ENCODE data around the gene LMOD3.

LMOD3 gene

DNA sequence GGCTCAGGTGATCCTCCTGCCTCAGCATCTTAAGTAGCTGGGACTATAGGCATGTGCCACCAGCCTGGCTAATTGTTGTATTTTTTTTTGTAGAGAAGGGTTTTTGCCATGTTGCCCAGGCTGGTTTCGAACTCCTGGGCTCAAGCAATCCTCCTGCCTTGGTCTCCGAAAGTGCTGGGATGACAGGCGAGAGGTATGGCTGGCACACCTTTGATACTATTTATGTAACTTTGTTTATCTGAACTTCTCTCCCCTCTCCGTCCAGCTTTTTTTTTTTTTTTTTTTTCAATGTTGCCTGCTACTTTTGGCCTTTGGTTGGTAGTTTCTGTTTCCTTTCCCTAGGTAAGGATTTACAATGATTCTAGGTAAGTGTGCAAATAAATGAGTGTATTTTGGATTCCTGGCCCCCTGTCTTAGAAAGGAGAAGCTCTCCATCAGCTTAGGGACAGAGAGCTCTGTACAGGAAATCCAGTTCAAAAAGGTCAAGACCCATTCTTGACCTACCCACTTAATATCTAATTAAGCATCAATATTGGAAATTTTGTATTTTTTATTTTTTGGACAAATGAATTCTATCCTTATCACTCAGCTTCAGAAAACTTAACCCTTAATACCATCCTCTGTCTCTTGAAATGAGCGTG lies 30.9 kb downstream of the LMOD3 start:
- DNase-seq (ENCODE audit: low read depth in 2 of 2) = no peak

GRCh38 chr3:69090021-69090420 lies 32.4 kb downstream of the LMOD3 start:
- no peak for DNase-seq (ENCODE audit: low read depth in 2 of 2)

DNA sequence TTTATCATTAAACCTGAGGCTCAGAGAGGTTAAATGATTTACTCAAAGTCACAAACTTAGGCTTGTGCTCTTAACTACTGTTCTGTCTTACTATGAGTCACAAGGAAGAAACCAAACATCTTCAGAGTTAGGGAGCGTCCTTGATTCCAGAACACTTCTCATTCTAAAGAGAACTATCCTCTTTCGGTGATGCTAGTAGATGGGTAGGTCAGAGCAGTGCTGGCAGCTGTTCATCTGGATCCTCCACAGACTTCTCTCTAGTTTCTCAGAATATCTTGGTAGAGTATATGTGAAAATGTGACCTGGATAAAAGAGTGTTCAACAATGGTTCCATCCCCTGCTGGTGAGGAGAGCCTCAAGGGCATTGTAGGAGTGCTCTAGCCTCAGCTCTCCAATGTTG lies 34.3 kb downstream of the LMOD3 start:
- no peak for DNase-seq (ENCODE audit: low read depth in 2 of 2)

DNA sequence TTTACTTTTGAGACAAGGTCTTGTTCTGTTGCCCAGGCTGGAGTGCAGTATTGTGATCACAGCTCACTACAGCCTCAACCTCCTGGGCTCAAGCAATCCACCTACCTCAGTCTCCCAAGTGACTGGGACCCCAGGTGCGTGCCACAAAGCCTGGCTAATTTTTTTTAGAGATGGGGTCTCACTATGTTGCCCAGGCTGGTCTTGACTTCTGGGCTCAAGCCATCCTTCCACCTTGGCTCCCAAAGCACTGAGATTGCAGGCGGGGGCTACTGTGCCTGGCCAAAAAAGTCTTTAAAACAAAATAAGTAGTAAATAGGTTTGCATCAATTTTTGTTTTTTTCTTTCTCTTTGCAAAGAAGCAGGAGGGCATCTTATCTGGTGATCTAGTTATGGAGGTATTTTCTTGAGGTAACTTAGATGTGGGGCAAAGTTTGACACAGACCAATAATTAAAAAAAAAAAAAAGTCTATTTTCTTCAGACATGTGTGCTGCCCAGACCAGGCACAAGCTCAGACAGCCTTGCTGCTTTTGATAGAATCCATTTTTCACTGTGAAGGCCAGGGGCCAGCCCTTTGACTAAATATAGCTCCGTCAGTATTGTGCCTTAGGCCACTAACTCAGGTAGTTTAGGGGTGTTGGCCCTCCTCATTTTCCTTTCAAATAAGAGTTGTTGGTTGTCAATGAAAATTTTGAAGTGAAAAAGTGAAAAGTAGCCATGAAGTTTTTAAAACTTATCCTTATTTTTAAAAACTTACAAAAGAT lies 35.2 kb downstream of the LMOD3 start:
- DNase-seq (ENCODE audit: low read depth in 2 of 2) = no peak

GRCh38 chr3:69085833-69086722 lies 36.3 kb downstream of the LMOD3 start:
- peak; percentile 63 to 75 for DNase-seq (ENCODE audit: low read depth in 2 of 2)

DNA sequence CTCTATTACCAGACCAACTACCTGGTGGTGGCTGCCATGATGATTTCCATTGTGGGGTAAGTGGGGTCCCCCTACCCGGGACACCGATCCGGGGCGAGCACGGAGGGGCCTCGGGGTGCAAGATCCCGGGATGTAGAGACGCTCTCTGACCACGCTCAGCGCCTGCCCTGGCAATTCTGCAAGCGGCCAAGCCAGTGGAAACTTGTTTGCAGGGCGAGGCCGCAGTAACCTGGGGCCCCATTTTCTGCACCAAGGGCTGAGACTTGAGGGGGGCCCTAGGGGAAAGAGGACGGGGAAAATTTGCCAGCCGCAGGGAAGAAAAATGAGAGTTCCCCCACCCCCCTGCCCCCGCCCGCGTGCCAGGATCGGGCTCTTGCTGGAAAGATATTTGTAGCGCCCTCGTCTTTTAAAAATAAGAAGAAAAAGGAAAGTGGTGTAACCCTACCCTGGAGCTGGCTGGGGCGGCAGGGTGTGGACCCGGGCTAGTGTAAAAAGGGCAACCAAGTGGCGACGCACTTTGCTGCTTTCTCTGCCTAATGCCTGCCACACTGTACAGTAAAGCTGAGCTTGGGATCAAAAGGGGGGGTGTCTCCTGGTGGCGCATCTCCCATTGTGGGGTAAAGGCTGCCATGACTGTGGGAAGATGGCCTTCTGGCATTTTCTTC lies 37.1 kb downstream of the LMOD3 start:
- DNase-seq (ENCODE audit: low read depth in 2 of 2) = no peak

- peak; percentile 79 to 86 for DNase-seq (ENCODE audit: low read depth in 2 of 2)
Observed at GRCh38 chr3:69084326-69085167, 37.8 kb downstream of the LMOD3 start, which contains the start of gene ARL6IP5. ARL6IP5 (plus strand) TSS chr3:69084937; CDS start chr3:69085048, 111 bp downstream.

DNA sequence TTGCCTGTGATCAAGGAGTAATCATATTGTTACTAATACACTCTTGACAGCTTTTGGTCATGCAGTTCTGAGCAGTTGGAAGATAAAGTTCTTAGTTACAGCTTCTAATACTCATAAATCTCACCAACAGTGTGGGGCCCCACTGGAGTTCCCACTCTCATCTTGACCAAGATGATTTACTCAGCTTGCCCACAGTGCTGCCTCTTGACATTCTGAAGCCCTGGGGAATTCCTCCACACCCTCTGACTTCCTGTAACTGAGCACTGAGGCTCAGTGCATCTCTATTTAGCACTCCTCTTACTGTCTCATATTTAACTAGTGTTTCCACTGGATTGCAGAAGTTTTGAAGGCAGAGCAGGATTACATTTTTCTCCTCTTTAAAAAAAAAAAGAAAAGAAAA lies 39.6 kb downstream of the LMOD3 start:
- DNase-seq (ENCODE audit: low read depth in 2 of 2) = peak; percentile 60 to 64

GRCh38 chr3:69082361-69082760 lies 40.0 kb downstream of the LMOD3 start:
- DNase-seq (ENCODE audit: low read depth in 2 of 2) = no peak

GRCh38 chr3:69081583-69082262 lies 40.7 kb downstream of the LMOD3 start:
- no peak for DNase-seq (ENCODE audit: low read depth in 2 of 2)

DNA sequence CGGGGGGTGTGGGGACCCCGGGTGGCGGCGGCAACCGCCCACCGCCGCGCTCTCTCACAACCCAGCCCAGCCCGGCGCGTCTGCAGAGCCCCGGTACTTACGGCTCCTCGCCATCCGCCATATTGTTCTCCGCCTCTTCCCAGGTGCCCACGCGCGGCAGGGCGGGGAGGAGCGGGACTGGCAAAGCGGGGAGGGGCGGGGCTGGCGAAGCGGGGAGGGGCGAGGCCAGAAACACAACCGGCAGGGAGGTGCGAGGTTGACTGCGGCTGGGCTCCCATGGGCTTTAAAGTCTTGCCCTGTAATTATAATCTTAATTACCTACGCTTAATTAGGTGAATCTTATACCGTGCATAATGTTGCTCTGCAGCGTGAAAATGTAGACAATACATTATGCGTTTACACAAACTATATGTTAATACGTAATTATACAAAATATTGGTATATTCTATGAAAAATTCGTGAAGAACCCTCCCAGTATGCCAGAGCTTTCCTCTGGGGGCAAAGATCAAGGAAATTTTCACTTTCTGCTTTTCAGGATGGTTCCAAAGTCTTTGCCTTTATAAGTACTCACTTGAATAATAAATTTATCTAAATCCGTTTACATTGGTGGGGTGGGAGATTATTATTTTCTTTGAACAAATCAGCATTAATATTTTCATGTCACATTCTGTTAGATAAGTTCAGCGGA lies 42.0 kb downstream of the LMOD3 start, which contains the start of gene UBA3:
TSS of gene UBA3 (minus strand) at position 133 of the 688 bp plus-strand sequence. CDS start at position 121, 12 bp downstream.
- DNase-seq (ENCODE audit: low read depth in 2 of 2) = peak; percentile 87 to 92

DNA sequence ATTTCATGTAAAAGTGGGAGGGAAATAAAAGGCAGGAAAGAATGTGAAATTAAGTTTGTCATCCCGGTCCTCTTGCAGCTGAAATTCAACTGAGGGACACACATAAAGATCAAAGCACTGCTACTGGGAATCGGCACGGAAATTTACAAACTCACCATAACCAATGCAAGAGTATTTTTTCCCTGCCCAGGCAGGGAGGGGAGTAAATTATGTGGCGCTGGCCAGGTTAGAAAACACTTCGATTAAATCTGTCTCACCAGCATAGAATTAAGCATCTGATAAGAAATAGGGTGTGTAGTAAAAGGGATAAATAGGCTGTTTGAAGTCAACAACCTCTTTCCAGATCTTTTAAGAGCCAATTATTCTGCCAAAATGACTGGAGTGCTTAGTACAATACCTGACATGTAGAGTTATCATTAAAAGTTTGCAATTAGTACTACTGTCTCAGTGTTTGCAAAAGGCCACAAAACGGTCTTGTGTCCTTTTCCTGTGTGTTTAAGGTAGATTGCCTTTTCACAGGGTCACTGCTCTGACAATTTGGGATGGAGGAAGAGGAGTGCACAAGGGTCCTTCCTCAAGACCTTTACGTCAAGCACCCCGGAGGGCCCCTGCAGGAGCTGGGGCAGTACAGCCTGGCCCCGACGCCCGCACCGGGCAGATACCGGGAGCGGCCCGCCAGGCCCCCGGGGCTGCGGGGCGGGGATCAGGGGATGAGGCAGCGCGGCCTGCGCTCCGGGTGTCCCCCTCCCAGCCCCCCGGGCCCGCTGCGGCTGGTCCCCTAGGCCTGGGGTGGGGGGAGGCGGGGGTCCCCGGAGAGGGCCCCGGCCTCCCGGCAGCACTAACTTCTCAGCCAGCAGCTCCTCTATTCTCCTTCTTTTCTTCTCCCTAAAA lies 42.9 kb downstream of the LMOD3 start:
- no peak for DNase-seq (ENCODE audit: low read depth in 2 of 2)

DNA sequence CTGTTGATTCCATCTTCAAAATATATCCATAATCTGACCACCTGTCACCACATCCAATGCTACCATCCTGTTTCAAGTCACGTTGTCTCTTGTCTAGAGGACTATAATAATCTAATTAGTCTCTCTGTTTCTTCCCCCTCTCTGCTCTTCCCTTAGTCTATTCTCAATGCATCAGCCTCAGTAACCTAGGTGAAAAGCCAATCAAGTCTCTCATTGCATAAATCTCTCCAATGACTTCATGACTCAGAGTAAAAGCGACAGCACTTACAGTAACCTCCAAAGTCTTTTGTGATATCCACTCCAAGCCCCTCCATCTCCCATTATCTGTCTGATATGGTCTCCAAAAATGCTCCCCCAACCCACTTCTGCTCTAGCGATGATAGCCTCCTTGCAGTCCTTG lies 49.5 kb downstream of the LMOD3 start:
- no peak for DNase-seq (ENCODE audit: low read depth in 2 of 2)

DNA sequence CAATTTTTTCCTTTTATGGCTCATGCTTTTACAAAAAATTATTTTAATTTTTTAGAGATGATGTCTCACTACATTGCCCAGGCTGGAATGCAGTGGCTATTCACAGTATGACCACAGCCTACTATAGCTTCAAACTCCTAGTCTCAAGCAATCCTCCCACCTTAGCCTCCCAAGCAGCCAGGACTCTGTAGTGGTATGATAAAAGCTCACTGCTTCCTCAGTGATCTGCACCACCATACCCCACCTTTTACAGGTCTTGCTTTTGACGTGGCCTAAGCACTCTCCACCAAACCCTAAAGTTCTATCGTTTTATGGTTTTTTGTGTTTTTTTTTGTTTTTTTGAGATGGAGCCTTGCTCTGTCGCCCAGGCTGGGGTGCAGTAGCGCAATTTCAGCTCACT lies 56.3 kb downstream of the LMOD3 start:
- no peak for DNase-seq (ENCODE audit: low read depth in 2 of 2)

- no peak for DNase-seq (ENCODE audit: low read depth in 2 of 2)
Observed at GRCh38 chr3:69065318-69065964, 57.0 kb downstream of the LMOD3 start.

GRCh38 chr3:69063636-69064035 lies 58.8 kb downstream of the LMOD3 start:
- no peak for DNase-seq (ENCODE audit: low read depth in 2 of 2)

DNA sequence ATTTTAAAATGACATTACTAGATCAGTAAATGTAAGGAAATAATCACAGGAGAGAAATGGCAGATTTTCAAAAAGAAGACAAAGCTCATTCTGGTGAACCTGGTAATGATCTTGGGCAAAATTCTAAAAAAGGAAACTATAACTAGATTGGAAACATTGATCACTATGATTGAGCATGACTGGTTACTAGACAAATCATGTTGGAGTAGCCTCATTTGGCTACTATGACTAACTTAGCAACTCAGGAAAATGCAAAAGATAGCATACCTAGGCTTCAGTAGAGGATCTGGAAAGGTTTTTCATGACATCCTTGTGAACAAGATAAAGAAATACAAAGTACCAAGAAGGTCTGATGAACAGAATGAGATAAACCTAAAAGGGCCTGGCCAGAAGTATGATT lies 62.7 kb downstream of the LMOD3 start:
- DNase-seq (ENCODE audit: low read depth in 2 of 2) = no peak

GRCh38 chr3:69058947-69059224 lies 63.5 kb downstream of the LMOD3 start:
- no peak for DNase-seq (ENCODE audit: low read depth in 2 of 2)
